Endothelial cell of umbilical vein (primary cell): ENCODE data around the gene TPM4.
"Not testable (repeated sequence)": the region's sequence is repeated elsewhere in the genome, so short reads cannot be mapped to it uniquely, and the experiment has no call there.

Experiments used
- CTCF ChIP-seq, 2 donors: IDR thresholded peaks; 1 replicate in 1 of 2; 2 replicates in 1 of 2; pipeline ENCODE4 v1.5.1; 2011; ENCODE audit warnings: low read length in 2 of 2, mild to moderate bottlenecking in 2 of 2, moderate library complexity in 2 of 2, control low read depth in 1 of 2, inconsistent platforms in 1 of 2, low read depth in 1 of 2; ENCODE audit not compliant: insufficient read depth in 1 of 2; ENCODE audit errors: extremely low read depth in 1 of 2
- EZH2 ChIP-seq: IDR thresholded peaks from 2 replicates; pipeline ENCODE4 v1.6.1; 2012; ENCODE audit warnings: borderline replicate concordance, low read depth, mild to moderate bottlenecking, moderate library complexity, low read length, inconsistent platforms; ENCODE audit not compliant: severe bottlenecking
- GATA2 ChIP-seq: IDR thresholded peaks from 2 replicates; pipeline ENCODE4 v1.7.0; 2011; ENCODE audit warnings: low read depth, mild to moderate bottlenecking, moderate library complexity, mixed read lengths, low read length; ENCODE audit not compliant: insufficient read length, insufficient read depth
- JUN ChIP-seq: IDR thresholded peaks from 2 replicates; pipeline ENCODE4 v1.6.1; 2011; ENCODE audit warnings: borderline replicate concordance, low read depth; ENCODE audit not compliant: insufficient read length, insufficient read depth
- MAX ChIP-seq: IDR thresholded peaks from 2 replicates; pipeline ENCODE4 v1.6.1; 2011; ENCODE audit not compliant: insufficient read depth, insufficient read length
- MYC ChIP-seq: IDR thresholded peaks from one replicate; pipeline ENCODE4 v1.6.1; 2011; ENCODE audit warnings: mild to moderate bottlenecking, low read depth, low read length
- POLR2A ChIP-seq: IDR thresholded peaks from 2 replicates; pipeline ENCODE4 v1.6.1; 2012; ENCODE audit warnings: low read depth, mild to moderate bottlenecking, control low read depth, low read length
- POLR2AphosphoS5 ChIP-seq: IDR thresholded peaks from 2 replicates; pipeline ENCODE4 v1.6.1; 2012; ENCODE audit warnings: low read depth, mild to moderate bottlenecking, control low read depth, low read length, moderate library complexity; ENCODE audit not compliant: insufficient read depth

- TF ChIP-seq CTCF (IDR thresholded peaks at IDR 0.05; ENCODE audit: extremely low read depth in 1 of 2, insufficient read depth in 1 of 2, low read depth in 1 of 2, low read length in 2 of 2); POLR2A; POLR2AphosphoS5; MYC; JUN; EZH2; MAX; GATA2: not testable (repeated sequence)
These were observed 23.1 kb downstream of the TPM4 start for GRCh38 chr19:16099314-16099965.
